Ascending aorta (tissue), 2 donors: Measurements from ENCODE around the gene WNT8B. TPM values are rescaled to one million over a fixed set of nuclear protein-coding genes. Genes with fewer than 3 reads are reported as not detected.

Source experiments
- DNase-seq, 2 donors: peaks; one replicate each; pipeline ENCODE4 v3.0.0-alpha.2; 2019; ENCODE audit warnings: low spot score in 2 of 2
- H3K27ac ChIP-seq, 2 donors: fragments of 200-600 bp; sonication (generic); one replicate each; pipeline ENCODE4 v1.5.1; 2016 to 2017; ENCODE audit warnings: mild to moderate bottlenecking in 1 of 2
- H3K27me3 ChIP-seq: fragments of 200-600 bp; sonication (generic); one replicate; pipeline ENCODE4 v1.5.1; 2017
- H3K36me3 ChIP-seq, 2 donors: fragments of 200-600 bp; sonication (generic); one replicate each; pipeline ENCODE4 v1.5.1; 2016
- H3K4me1 ChIP-seq, 2 donors: fragments of 200-600 bp; sonication (generic); one replicate each; pipeline ENCODE4 v1.5.1; 2016 to 2017; ENCODE audit warnings: mild to moderate bottlenecking in 1 of 2
- H3K4me3 ChIP-seq, 2 donors: fragments of 200-600 bp; sonication (generic); one replicate each; pipeline ENCODE4 v1.5.1; 2016 to 2017; ENCODE audit warnings: mild to moderate bottlenecking in 1 of 2
- H3K9me3 ChIP-seq, 2 donors: fragments of 200-600 bp; sonication (generic); one replicate each; pipeline ENCODE4 v1.5.1; 2016
- intact Hi-C: fragments of 100-400 bp; cut with DNase I; formaldehyde crosslinking; loops from one replicate; pipeline ENCODE4 v1.15.1; 2023
- total RNA-seq: library from RNA; depleted of rRNA; stranded (reverse); fragments of >200 nt; gene quantifications from one replicate; pipeline ENCODE4 v1.1.0, GENCODE V29; 2016
- TF ChIP-seq, protein P1 (sequence below), 3 experiments: fragments of 200-600 bp in 2 of 3; fragments of 450-650 bp in 1 of 3; sonication (generic) in 2 of 3; IDR thresholded peaks; one replicate each; pipeline ENCODE4 v1.5.1; 2016 to 2019; ENCODE audit warnings: antibody characterized with exemption in 3 of 3, mild to moderate bottlenecking in 1 of 3, moderate library complexity in 1 of 3

Gene WNT8B
- total RNA-seq, 1 donor from 2014 or later = not detected

DNA sequence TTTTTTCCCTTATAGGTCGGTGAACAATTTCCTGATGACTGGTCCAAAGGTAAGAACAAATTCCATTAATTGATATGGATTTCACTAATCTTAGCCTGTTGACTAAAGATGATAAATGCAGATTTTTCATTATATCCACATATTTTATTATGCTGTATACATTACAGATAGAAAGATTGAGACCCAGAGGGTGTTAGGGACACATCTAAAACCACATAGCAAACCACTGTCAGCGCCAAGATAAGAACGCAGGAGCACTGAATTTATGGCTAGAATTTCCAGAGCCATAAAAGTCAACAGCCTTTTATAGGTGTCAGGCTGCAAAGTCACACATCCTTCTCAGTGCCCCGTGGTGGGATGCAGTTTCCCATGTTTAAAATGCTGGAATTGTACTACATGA is 16.2 kb downstream of the WNT8B start:
- TF ChIP-seq, protein P1, sequence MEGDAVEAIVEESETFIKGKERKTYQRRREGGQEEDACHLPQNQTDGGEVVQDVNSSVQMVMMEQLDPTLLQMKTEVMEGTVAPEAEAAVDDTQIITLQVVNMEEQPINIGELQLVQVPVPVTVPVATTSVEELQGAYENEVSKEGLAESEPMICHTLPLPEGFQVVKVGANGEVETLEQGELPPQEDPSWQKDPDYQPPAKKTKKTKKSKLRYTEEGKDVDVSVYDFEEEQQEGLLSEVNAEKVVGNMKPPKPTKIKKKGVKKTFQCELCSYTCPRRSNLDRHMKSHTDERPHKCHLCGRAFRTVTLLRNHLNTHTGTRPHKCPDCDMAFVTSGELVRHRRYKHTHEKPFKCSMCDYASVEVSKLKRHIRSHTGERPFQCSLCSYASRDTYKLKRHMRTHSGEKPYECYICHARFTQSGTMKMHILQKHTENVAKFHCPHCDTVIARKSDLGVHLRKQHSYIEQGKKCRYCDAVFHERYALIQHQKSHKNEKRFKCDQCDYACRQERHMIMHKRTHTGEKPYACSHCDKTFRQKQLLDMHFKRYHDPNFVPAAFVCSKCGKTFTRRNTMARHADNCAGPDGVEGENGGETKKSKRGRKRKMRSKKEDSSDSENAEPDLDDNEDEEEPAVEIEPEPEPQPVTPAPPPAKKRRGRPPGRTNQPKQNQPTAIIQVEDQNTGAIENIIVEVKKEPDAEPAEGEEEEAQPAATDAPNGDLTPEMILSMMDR (IDR thresholded peaks at IDR 0.05) = no peak
- peaks cover 0 to 13% of the 10 kb centered on the region in 2 donors for H3K4me1 ChIP-seq
- H3K36me3 ChIP-seq = no peaks in the 10 kb centered on the region
- no peak overlapping the region for H3K27ac ChIP-seq
- no peaks in the 10 kb centered on the region for H3K9me3 ChIP-seq
- H3K4me3 ChIP-seq = no peak overlapping the region
- no peaks in the 10 kb centered on the region for H3K27me3 ChIP-seq
- intact Hi-C loops = no loop called here
- no peak for DNase-seq

DNA sequence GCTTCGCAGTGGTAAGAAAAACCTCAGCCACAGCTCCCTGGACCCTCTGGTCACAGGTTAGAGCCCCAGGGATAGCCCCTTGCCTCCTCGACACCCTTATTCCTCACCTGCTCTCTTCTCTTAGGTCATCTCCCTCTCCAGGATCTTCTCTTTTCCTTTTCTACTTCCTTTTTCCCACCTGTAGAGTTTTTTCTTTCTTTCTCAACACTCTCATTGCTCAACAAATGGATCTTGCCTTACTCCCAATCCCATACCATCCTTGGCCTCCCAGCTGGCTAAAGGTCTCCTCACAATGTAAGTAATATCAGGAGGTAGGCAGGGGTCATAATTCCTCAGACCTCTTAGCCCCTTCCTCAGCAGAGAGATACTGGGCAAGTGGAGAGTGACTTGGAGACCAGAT is 17.2 kb downstream of the WNT8B start:
- intact Hi-C loops = no loop called here
- DNase-seq = no peak
- Histone ChIP-seq H3K4me1 (peaks cover 0 to 13% of the 10 kb centered on the region in 2 donors), H3K36me3 (no peaks in the 10 kb centered on the region), H3K9me3 (no peaks in the 10 kb centered on the region), H3K4me3 (no peak overlapping the region), H3K27ac (no peak overlapping the region), H3K27me3 (no peaks in the 10 kb centered on the region)
- TF ChIP-seq, protein P1 (IDR thresholded peaks at IDR 0.05) = no peak

DNA sequence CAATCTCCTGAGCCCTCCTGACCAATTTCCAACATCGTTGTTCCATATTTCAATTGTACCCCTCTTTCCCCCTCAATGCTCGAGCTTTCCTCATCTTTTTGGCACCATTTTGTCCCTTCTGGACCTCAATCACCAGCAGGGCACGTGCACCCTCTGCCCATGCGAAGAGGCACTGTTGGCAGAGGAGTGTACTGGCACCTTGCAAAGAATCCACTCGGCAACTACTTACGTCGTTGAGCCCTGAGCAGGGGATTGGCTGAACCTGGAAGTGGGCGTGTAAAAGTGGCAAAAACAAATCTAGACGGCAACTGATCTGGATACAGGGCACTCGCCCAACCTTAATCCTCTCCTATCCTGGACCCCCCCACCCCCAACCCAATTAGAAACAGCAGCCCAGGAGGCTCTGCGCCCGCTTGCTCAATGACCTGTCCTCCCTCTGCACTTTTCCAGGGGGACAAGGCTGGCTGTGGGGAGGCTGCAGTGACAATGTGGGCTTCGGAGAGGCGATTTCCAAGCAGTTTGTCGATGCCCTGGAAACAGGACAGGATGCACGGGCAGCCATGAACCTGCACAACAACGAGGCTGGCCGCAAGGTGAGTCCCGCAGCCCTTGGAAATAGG is 18.8 kb downstream of the WNT8B start:
- peak; percentile 64 to 94 for DNase-seq
- Histone ChIP-seq H3K4me1 (peaks cover 0 to 13% of the 10 kb centered on the region in 2 donors), H3K36me3 (peaks cover 0 to 3% of the 10 kb centered on the region in 2 donors), H3K27ac (no peak overlapping the region), H3K9me3 (no peaks in the 10 kb centered on the region), H3K27me3 (no peaks in the 10 kb centered on the region), H3K4me3 (peak overlapping the region; percentile 55 to 78)
- TF ChIP-seq, protein P1 (IDR thresholded peaks at IDR 0.05) = no peak
- intact Hi-C loops = loop anchor here (2.0 kb wide), 1 partner anchor 37 kb away; the partner anchor contains the start of gene SEC31B

DNA sequence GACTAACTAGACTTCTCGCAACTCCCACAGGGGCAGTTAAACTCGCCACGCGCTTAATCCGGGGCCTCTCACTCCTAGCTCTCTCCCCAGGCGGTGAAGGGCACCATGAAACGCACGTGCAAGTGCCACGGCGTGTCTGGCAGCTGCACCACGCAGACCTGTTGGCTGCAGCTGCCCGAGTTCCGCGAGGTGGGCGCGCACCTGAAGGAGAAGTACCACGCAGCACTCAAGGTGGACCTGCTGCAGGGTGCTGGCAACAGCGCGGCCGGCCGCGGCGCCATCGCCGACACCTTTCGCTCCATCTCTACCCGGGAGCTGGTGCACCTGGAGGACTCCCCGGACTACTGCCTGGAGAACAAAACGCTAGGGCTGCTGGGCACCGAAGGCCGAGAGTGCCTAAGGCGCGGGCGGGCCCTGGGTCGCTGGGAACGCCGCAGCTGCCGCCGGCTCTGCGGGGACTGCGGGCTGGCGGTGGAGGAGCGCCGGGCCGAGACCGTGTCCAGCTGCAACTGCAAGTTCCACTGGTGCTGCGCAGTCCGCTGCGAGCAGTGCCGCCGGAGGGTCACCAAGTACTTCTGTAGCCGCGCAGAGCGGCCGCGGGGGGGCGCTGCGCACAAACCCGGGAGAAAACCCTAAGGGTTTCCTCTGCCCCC is 19.5 kb downstream of the WNT8B start:
- H3K9me3 ChIP-seq = no peaks in the 10 kb centered on the region
- TF ChIP-seq, protein P1 (IDR thresholded peaks at IDR 0.05) = peak; percentile 54 to 79 (median 77)
- H3K27ac ChIP-seq = no peak overlapping the region
- H3K36me3 ChIP-seq = peaks cover 1 to 3% of the 10 kb centered on the region in 2 donors
- H3K4me3 ChIP-seq = peak overlapping the region; percentile 55 to 78
- H3K4me1 ChIP-seq = peaks cover 0 to 13% of the 10 kb centered on the region in 2 donors
- intact Hi-C loops = loop anchor here (2.0 kb wide), 1 partner anchor 36 kb away; the partner anchor contains the start of gene SEC31B
- no peaks in the 10 kb centered on the region for H3K27me3 ChIP-seq
- peak in 1 of 2 donors; percentile 74 for DNase-seq

DNA sequence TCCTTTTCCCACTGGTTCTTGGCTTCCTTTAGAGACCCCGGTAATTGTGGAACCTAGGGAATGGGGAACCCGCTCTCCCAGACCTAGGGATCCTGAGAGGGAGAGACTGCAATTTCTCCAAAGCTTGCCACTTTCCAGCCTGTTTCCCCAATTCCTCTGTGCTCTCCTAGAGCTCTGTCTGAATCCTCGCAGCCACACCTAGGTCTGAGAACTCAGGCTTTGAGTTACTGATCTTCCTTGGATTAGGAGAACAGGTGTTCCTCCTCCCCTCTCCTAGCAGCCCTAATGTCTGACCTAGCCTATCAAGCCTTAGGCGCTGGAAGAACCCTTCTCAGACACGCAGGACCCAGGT is 20.0 kb downstream of the WNT8B start:
- H3K9me3 ChIP-seq = no peaks in the 10 kb centered on the region
- no peak for DNase-seq
- TF ChIP-seq, protein P1 (IDR thresholded peaks at IDR 0.05) = peak in 1 of 3 experiments; percentile 2
- H3K4me1 ChIP-seq = peaks cover 0 to 13% of the 10 kb centered on the region in 2 donors
- no peaks in the 10 kb centered on the region for H3K27me3 ChIP-seq
- no peak overlapping the region for H3K27ac ChIP-seq
- H3K36me3 ChIP-seq = peaks cover 6 to 8% of the 10 kb centered on the region in 2 donors
- peak overlapping the region; percentile 55 to 78 for H3K4me3 ChIP-seq
- intact Hi-C loops = loop anchor here (2.0 kb wide), 1 partner anchor 36 kb away; the partner anchor contains the start of gene SEC31B
